MV-4-11 (cell line): Measurements from ENCODE around the gene ERC2.

Experiments used
- DNase-seq: peaks from one replicate; lab custom pipeline; 2025; lab: John Stamatoyannopoulos, UW

ERC2 gene

GRCh38 chr3:55984626-55985025 is 483.6 kb downstream of the ERC2 start:
- DNase-seq: no peak

DNA sequence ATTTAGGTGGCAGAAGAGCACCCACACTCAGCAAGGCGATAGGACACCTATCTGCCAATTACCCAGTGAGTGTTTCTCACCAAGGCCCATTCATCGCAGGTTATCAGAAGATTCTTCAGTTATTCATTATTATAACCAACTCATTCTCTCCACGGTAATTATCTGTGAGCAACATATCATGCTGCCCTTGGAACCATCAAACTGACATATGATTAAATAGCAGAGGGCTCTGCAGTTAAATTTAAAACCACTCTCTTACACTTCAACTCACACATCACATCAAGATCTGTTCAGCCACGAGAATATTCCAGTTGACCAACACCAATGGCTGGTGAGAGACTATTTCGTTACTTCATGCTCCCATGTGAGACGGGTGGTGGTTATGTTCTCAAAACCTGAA is 489.3 kb downstream of the ERC2 start:
- no peak for DNase-seq

DNA sequence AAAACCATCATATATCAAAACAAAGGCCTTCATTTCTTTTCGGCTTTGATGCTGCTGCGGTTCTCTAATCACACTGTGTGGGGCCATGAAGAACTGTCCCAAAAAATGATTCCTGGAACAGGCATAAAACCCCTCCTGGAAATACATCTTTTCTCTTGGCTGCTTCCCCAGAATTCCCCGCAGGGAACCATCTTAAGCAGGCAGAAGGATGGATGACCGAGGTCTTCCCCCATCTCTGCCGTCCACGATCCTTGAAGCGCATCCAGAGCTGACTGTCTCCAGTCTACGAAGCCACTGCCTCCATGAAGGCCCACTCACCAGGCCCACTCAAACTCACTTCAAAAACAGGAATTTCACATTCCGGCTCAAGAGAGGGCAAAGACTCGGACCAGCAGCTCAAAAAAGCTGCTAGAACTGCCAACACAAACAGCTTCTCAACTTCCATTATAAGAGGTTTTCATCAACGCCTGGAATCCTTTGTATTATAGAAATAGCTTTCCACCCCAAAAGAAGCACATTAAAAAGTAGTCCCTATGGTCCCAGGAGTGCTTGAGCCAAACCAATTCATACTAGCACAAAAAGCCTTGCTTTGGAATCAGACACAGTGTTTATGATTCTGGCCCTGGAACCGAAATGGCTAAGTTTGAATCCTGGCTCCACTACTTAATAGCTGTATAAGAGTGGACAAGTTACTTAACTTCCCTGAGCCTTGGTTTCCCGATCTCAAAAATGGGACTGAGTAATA is 493.7 kb downstream of the ERC2 start:
- no peak for DNase-seq

GRCh38 chr3:55969634-55970033 is 498.6 kb downstream of the ERC2 start:
- DNase-seq: no peak

GRCh38 chr3:55968331-55968730 is 499.9 kb downstream of the ERC2 start:
- no peak for DNase-seq

DNA sequence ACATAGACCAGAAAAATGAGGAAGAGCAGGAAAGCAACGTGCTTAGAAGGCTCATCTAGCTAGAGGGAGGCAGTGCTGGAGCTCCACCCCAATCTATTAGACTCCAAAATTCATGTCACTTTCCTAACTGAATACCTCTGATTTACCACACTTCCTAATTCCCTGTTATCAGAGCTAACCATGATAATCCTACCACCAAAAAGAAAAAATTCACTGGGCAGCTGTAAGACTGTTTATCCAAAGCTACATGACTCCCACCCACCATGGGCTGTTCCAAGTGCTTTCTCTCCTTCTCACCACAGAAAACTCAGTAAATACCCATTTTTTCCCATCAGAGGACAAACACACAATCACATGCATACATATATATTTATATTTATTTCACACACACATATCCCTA is 501.7 kb downstream of the ERC2 start:
- DNase-seq: no peak

- DNase-seq: peak; percentile 68
Observed at GRCh38 chr3:55965776-55966175, 502.5 kb downstream of the ERC2 start.

GRCh38 chr3:55964491-55964985 is 503.7 kb downstream of the ERC2 start:
- no peak for DNase-seq

DNA sequence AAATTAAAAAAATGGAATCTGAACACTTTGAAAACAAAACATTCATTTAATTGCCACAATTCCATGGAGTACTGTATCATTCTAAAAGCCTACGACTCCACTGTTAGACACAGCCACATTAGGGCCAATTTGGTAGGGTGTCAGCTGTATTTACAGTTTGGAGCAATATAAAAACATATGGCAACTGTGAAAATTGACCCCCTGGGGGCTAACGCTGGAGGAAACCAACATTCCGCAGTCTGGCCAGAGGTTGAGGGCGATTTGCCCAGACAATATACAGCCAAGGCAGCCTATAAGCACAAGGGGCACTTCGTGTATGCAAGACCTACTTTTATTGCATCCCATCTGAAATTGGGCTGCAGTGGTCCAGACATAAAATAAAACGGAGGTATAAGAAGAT is 504.7 kb downstream of the ERC2 start:
- DNase-seq: no peak

DNA sequence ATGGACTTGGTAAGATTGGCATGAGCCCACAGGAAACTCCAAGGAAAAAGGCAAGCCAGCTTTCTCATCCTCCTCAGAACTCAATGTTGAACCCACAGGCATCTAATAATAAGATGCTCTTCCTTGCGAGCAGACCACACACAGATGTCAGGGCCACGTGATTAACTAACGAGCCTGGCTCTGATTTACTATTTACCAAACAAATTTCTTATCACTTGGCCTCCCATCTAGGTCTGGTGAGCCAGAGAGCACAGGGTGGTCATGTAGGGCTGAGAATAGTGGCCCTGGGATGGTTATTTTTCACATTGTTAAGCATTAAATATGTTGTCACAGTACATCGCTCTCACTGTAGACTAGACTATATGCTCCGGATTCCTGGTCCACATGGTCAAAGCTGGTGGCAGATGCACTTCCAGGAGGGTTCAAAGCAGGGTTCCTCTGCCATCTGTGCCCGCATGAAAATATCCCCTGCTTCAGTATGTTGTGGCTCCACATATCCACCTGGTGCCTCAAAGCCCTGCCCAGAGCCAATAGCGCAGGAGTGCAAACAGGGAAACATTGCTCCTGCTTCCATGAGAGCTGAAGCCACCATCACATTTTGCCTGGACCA is 508.7 kb downstream of the ERC2 start:
- no peak for DNase-seq

DNA sequence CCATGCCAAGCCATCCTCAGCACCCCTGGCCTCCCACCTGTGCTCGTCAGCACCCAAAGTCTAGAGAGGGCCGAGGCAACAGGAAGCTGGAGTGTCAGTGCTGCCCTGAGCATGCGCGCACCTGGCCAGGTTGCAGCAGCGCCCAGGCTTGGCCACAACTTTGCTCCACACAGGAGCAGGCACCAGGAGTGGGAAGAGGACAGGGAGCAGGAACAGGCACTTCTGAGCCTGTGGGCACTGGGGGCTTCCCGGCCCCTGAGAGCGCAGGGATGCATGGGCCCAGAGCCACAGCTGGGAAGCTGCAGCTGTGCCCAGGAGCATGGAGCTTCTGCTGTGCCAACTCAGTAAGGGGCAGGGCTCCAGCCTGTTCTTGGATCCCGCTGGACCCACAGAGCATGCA is 509.7 kb downstream of the ERC2 start:
- no peak for DNase-seq

- DNase-seq: no peak
Observed at GRCh38 chr3:55955891-55956477, 512.3 kb downstream of the ERC2 start.

- DNase-seq: no peak
Observed at GRCh38 chr3:55951388-55951787, 516.9 kb downstream of the ERC2 start.

- DNase-seq: no peak
Observed at GRCh38 chr3:55947406-55947805, 520.9 kb downstream of the ERC2 start.

GRCh38 chr3:55946574-55947160 is 521.6 kb downstream of the ERC2 start:
- no peak for DNase-seq

DNA sequence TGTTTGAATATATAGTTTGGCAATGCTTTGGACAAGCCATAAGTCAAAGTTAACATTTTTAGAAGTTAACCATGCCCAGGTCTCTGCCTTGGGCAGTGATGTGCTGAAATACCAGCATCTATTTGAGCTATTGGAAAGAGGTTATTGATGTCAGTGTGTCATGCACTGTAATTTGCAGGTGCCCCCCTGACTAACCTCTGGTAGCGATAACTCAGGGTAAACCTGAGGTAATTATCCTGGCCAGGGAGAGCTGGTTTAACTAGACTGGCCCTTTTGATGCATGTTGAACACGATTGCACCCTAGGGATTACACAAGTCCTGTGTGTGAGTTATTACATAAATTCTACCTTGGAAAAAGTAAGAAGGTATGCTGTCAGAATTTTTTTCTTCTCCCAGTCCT is 525.4 kb downstream of the ERC2 start:
- no peak for DNase-seq

GRCh38 chr3:55939287-55939686 is 529.0 kb downstream of the ERC2 start:
- no peak for DNase-seq

- DNase-seq: no peak
Observed at GRCh38 chr3:55937301-55937700, 531.0 kb downstream of the ERC2 start.

- DNase-seq: no peak
Observed at GRCh38 chr3:55936549-55937052, 531.7 kb downstream of the ERC2 start.

- no peak for DNase-seq
Observed at GRCh38 chr3:55935241-55935640, 533.0 kb downstream of the ERC2 start.

DNA sequence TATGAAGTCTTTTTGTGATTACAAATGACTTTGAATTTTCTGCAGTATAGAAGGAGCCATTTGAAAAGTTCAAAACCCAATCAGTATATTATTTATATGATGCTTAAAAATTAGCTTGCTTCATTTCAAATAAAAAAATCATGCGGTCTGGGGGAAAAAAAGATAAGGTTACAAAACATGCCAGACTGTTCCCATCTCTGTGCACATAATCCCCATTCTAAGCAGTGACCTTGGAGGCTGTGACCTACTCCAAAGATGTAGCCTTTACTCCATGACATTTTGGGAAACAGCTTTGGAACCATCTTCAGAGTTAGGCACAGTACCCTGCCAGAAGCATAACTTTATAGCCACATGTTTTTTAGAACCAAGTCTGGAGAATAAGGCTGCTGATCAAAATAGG is 533.5 kb downstream of the ERC2 start:
- DNase-seq: no peak

DNA sequence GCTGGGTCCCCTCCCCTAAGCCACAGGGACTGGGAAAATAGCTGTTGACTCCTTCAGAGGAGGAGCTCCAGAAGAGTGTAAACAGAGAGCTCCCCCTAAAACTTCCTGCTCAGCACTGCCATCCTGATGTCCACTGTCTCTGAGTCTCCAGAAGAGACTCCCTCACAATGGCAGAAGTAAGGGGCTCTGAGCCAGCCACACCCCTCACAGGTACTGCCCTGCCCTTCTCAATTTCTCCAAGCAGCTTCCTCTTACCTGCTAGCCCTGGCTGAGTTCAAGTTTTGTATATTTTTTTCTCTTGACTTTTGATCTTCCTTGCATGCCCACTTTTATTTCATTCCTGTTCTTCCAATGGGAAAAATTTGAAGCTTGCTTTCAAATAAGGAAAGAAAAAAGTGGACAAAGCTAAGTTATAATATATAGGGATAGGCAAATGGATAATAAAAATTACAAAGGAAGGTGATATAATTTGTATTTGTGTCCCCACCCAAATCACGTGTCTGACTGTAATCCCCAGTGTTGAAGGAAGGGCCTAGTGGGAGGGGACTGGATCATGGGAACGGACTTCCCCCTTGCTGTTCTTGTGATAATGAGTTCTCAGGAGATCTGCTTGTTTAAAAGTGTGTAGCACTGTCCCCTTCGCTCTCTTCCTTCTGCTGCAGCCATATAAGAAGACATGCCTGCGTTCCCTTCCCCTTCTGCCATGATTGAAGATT is 539.0 kb downstream of the ERC2 start:
- DNase-seq: no peak
